Stimulated activated CD8-positive, alpha-beta memory T cell treated with anti-CD3 and anti-CD28 coated beads, Interleukin-12 subunit alpha, Interleukin-12 subunit beta, amount 100 ng/mL, for 1 hour (primary cell): ENCODE data around the gene GJA3.
A peak's percentile ranks its signal among the peaks of the same experiment; 100 is the strongest.
"Not testable (repeated sequence)": the region's sequence is repeated elsewhere in the genome, so short reads cannot be mapped to it uniquely, and the experiment has no call there.

Experiments used
- DNase-seq: peaks from one replicate; pipeline ENCODE4 v3.0.0-alpha.2; 2020; ENCODE audit warnings: low read depth

GJA3 gene

DNA sequence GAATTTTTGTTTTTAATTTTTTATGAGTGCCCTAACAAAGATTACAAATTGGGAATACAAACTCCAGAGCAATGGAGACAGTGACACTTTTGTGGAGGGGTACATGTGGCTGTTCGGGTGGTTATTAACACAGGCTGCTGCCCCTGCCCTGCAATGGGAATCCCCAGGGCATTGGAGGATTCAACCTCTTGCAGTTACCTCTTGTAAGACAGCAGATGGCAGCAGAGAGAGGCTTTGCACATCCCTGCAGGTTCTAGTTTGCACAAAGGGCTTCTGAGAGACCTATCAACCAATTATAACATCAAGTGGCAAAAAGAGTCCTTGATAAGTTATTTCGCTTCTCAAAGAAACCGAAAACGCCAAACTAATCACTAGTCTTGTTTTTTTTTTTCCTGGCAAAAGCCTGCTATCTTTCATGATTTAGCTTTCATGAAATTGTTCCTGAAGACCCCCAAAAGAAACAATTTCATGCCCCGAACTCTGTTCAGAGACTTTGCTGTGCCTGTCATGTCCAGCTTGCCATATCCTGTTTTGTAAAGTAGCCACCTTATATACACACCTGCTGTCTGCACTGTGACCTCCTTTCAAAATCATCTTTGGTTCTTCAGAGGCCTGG is 21.5 kb upstream of the GJA3 start:
- no peak for DNase-seq

DNA sequence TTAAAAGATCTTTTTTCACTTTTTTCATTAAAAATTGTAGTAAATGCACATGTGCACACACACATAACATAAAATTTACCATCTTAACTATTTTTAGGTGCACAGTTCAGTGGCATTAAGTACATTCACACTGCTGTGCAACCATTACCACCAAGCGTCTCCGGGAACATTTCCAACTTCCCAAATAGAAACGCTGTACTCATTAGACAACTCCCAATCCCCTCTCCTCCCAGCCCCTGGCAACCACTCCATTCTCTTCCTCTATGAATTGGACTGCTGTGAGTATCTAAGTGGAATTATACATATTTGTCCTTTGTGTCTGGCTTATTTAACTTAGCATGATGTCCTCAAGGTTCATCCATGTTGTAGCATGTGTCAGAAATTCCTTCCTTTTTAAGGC is 20.3 kb upstream of the GJA3 start:
- DNase-seq = no peak

DNA sequence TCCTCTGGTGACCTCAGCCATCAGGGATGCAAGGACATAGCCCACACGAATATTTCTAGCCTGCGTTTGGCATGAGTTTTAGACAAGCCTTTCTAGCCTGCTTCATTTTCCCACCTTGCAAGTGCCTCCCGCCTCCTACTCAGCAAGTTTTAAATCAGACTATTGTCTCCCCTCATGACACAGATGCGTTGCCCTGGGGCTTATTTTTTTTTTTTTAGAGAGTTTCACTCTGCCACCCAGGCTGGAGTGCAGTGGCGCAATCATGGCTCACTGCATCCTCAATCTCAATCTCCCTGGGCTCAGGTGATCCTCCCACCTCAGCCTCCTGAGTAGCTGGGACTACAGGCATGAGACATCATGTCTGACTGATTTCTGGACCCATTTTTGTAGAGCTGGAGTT is 17.3 kb upstream of the GJA3 start:
- DNase-seq = no peak

DNA sequence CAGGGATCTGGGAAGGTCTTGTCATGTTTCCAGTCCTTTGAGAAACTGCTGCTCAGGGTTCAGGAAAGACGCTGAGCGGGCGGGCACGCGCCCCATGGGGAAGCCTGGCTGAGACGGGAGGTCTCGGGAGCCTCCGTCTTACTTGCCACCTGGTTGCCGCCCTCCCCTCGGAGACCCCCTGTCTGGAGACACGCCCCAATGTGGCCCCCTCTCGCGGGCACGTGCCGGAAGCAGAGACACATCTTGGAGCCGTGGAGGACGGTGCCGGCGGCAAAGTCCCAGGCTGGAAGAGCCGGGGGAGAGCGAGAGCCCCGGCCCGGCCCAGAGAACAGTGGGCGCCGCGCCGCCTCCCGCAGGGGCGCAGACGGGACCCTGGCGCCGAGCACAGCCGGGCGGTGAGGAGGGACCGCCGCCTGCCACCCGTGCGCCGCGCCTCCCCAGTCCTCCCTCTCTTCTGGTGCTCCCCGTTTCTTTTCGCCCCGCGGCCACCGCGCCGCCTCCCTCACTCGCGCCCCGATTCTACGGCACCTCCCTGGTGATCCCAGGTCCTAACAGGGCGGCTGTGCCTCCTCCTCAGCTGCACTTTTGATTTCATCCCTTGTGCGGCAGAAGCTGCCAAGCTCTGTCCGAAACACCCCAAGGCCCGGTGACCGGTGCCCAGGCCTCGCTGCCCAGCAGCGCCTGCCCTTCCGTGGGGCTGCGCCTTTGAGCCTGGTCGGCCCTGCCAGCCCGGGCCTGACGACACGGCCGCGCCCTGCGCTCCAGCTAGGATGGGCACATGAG is 16.4 kb upstream of the GJA3 start:
- DNase-seq = no peak

DNA sequence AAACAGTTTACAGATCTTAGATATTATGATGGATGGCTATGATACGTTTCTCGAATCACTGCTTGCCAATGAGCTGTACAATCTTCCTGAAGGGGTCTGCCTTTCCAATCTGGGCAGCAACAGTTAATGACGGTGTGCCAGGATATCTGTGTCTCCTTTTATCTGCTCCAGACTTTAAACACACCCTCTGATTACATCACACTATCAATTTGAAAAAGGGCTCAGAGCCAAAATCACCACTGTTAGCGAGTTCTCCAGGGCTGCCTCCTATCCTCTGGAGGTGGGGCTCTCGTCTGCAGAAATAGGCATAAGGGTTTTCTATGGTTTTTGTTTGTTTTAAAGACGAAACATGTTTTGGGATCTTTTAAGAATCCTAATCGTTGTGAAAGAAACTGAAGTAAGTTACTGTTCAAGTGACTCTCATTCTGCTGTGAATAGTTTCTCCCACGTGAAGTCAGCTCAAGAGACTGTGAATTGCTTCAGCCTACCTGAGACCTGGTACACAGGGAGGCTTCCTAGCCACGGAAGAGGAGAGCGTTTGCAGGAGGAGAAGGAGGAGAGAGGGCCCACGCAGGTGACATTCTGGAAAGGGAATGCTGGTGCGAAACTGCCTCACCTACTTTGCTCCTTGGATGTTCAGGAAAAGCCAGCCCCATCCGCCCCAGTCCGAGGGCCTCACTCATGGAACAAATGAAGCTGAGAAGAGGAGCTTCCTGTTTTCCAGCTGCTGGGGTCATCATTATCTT is 15.2 kb upstream of the GJA3 start:
- no peak for DNase-seq

- DNase-seq = no peak
These were observed 14.5 kb upstream of the GJA3 start for GRCh38 chr13:20175406-20175794.

GRCh38 chr13:20174656-20175405 is 14.0 kb upstream of the GJA3 start:
- peak; percentile 33 for DNase-seq

GRCh38 chr13:20173116-20173746 is 12.4 kb upstream of the GJA3 start:
- DNase-seq = no peak

DNA sequence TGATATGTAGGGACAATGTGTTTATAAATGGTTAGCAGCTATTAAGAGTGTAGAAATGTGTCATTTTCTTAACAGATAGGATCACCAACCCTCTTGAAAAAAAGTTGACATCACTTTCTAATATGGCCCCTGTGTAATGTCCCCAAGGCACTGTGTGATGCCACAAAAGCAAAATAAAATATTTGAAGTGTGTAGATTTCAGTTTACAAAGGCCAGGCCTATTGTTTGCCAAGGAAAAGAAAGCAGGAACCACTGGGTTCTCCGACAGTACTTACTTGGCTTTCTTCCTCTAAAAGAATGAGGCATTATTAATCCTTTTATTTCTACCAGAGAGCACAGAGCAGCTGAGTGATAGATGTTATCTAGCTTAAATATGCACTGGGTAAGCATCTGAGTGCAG is 10.5 kb upstream of the GJA3 start:
- DNase-seq = no peak

GRCh38 chr13:20170921-20171320 is 10.1 kb upstream of the GJA3 start:
- no peak for DNase-seq

GRCh38 chr13:20168396-20168795 is 7.5 kb upstream of the GJA3 start:
- no peak for DNase-seq

DNA sequence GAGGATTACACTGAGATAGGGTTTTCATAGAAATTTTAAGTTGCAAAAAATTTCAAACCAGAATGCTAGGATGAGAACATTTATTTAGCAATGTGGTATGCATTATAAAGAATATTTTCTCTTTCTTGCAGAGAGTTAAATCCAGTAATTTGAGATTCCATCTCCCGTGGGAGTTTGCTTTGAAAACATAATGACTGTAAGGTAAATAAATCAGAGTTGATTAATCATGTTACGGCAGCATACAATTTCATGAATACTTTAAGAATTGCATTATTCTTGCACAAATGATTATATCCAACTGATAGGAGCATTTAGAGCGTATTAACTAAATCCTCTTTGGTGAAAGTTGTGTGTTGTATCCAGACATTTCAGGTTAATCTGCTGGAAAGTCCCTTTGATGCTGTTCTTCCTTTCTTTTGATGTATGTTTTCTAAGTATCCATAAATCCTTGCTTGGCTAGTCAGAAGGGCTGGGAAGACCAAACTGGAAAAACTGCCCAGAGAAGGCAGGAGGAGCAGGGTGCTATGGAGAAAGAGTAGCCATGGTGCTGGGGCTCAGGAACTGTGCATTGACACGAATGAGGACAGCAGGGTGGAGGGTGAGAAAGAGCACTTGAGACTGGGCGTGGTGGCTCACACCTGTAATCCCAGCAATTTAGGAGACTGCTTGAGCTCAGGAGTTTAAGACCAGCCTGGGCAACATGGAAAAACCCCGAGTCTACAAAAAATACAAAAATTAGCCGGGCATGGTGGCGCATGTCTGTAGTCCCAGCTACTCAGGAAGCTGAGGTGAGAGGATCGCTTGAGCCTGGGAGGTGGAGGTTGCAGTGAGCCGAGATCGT is 4.8 kb upstream of the GJA3 start:
- no peak for DNase-seq

DNA sequence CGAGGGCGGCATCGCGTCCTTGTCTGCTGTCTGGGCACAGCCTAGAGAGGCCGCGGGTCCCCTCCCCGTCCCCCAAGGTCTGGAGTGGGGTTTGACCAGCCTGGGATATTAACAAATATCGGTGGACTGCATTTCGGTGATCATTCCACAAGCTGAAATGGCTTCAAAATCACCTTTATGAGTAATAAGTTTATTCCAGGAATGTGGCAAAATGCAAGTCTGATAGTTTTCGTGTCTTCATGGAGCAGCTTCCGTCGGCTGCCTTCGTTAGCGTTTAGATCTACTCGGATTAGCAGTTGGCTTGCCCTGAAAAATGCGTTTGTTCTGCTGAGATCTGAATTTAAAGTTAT is 1.1 kb upstream of the GJA3 start:
- no peak for DNase-seq

DNA sequence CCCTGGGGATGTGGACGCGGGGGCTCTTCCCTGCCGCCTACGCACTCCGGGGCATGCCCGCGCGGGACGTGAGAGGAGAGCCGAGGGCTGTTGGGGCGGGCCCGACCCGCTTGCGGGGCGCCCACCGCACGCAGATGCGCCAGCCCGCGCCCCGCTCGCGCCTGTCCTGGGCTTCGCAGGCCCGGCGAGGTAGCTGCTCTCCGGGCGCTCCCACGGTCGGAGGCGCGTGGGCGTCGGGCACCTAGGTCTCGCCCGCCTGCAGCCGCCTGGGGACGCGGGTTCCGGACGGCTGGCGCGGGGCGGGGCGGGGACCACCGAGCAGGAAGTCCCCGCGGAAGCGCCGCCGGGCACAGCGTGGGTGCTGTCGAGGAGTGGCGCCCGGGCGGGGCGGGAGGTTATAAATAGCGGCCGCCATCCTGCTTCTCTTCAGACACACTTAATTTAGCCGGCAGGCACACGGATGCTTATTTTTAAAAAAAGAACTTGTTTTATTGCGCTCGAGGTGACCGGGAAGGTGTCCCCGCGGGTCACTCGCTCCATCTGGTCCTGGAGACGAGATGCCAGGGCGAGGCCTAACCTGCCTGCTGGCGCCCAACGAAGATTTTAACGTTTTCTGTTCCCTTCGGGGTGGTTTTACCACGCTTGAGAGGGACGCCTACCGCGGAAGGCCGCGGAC is 561 bp upstream of the GJA3 start:
- DNase-seq = peak; percentile 22

DNA sequence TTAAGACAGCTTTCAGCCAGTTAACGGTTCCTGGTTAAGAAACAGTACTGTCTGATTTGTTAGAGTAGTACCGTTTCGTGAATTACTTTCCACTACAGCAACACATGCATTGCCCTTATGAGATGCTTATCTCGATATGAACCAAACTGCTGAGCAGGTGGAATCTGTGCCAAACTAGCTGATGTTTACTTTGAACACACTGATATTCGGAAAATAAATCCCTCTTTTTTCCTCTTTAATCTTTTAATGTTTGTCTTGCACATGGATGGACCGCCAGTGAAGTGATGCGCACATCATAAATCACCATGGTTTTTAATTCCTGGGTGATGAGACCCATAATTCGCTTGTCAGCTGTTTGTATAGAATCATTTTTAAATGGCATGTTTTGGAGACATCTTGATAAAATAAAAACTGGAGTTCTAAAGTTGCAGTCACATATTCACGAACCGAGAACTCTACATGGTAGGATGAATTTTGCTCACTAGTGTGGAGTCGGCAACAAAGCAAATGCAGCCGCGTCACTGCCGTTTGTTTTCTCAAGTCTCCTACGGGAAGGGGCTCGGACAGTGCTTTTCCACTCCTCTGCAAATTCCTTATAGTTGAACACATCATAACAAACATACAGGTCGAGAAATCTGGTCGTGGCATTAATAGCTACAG is 1.1 kb downstream of the GJA3 start:
- no peak for DNase-seq

DNA sequence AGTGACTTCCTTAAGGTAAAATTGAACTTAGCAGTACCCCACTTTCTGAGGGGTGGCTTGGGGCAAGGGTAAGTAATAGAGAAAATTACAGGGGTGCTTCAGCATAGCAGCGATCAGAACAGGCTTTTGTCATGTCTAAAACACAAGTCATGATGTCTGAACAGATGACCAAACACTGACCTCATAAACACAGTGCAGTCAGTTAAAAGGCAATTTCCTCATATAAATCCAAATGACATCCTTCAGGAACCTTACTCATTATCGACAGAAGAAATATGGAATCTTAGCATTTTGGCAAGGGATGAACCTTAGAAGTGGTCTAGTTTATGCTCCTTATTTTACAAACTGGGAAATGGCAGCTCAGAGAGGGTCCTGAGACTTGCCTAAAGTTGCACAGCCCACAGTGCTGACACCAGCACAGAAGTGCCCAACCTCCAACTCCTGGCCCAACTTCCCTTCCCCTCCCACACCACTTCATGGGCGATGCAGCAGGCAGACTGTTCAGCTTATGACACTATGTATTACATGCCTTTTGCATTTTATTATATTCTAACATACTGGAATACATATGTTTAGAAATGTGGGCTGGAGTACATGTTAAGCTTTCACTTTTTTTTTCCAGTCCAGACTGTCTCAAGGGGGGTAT is 3.6 kb downstream of the GJA3 start:
- DNase-seq = no peak

DNA sequence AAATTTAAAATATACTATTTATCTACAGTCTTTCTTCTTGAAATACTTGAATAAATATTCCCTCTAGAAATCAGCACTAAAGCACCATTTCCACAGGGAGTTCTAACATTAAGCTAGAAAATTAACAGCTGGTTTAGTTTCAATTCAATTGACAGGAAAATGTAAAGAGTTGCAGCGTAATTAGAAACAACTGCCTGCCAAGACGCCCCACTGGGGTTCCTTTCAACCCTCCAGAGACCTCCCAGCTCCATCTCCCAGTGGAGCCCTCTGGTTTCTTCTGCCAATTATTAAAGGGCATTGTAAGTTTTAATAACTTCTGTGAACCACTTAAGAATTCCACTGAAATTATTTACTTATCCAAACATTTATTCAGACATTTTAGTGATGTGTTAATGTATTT is 4.2 kb downstream of the GJA3 start:
- no peak for DNase-seq

GRCh38 chr13:20153290-20153689 is 7.6 kb downstream of the GJA3 start:
- DNase-seq = not testable (repeated sequence)

GRCh38 chr13:20151612-20152011 is 9.2 kb downstream of the GJA3 start:
- DNase-seq = no peak

DNA sequence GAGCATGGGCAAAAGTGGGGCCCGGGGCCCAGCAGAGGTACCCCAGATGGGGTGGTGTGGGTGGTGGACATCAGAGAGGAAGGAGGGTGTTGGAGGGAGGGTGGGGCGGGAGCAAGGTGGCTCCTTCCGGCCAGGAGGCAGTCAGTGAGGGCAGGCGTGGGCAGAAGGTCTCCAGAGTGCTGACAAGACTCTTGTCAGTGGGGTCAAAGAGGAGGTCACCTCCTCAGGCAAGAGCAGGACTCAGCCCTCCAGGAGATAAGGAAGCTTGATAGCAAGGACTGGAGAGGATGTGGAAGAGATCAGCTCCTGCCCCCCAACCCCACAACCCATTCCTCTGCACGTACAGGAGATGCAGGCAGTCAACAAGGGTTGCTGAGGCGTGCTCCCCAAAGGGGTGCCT is 9.8 kb downstream of the GJA3 start:
- no peak for DNase-seq
